Activated naive CD8-positive, alpha-beta T cell treated with anti-CD3 and anti-CD28 coated beads, Interleukin-2, amount 10 ng/mL, durations not matched to agents 7 days and 5 days (primary cell): ENCODE data around the gene SUN5. TPM values are rescaled to one million over a fixed set of nuclear protein-coding genes. Genes with fewer than 3 reads are reported as not detected.
A peak's percentile ranks its signal among the peaks of the same experiment; 100 is the strongest.
"Not testable (repeated sequence)": the region's sequence is repeated elsewhere in the genome, so short reads cannot be mapped to it uniquely, and the experiment has no call there.

Source experiments
- ATAC-seq: fragments of 150-1000 bp; cut with Tn5 transposase; one replicate; pipeline ENCODE4 v1.10.0; 2021; ENCODE audit warnings: low read depth, moderate library complexity
- POLR2A ChIA-PET: fragments of 350-600 bp; sonication (Branson Sonifier 250); formaldehyde crosslinking; loops from one replicate; lab custom pipeline; 2021; ENCODE audit warnings: antibody characterized with exemption; lab: Charles Lee
- DNase-seq: peaks from one replicate; pipeline ENCODE4 v3.0.0; 2021
- H3K27ac Mint-ChIP-seq: one replicate; pipeline ENCODE4 v1.8.0; 2022; ENCODE audit warnings: mild to moderate bottlenecking, mixed read lengths
- H3K27me3 Mint-ChIP-seq: one replicate; pipeline ENCODE4 v1.8.0; 2022; ENCODE audit warnings: mild to moderate bottlenecking, moderate library complexity, mixed read lengths
- H3K36me3 Mint-ChIP-seq: one replicate; pipeline ENCODE4 v1.8.0; 2021; ENCODE audit warnings: mild to moderate bottlenecking, mixed read lengths
- H3K4me1 Mint-ChIP-seq: one replicate; pipeline ENCODE4 v1.8.0; 2021; ENCODE audit warnings: mixed read lengths
- H3K4me3 Mint-ChIP-seq: one replicate; pipeline ENCODE4 v1.8.0; 2022; ENCODE audit warnings: mild to moderate bottlenecking, moderate library complexity, mixed read lengths
- H3K9me3 Mint-ChIP-seq: one replicate; pipeline ENCODE4 v1.8.0; 2021; ENCODE audit warnings: mixed read lengths
- total RNA-seq, 2 experiments: library from RNA; stranded (reverse); gene quantifications; one replicate each; pipeline ENCODE4 v1.2.3, GENCODE V29; 2021

The SUN5 gene
- total RNA-seq, 2 experiments from 2014 or later, result not detected

- Mint-ChIP-seq H3K9me3 (no peaks in the 10 kb centered on the region), H3K4me1 (peaks cover 67% of the 10 kb centered on the region), H3K36me3 (peaks cover 2% of the 10 kb centered on the region), H3K27me3 (no peaks in the 10 kb centered on the region), H3K27ac (peak overlapping the region; percentile 93), H3K4me3 (peak overlapping the region; percentile 15)
- no peak for DNase-seq
- no peak for ATAC-seq
- POLR2A ChIA-PET, result interaction anchor here (1.2 kb wide), 1 partner anchor 14 kb away, joined by 3 read pairs; no protein-coding TSS in a partner anchor
Observed at GRCh38 chr20:32969356-32970114, 34.7 kb downstream of the SUN5 start.

GRCh38 chr20:32968478-32969241 is 35.6 kb downstream of the SUN5 start:
- Mint-ChIP-seq H3K27ac (peak overlapping the region; percentile 93), H3K27me3 (no peaks in the 10 kb centered on the region), H3K4me1 (peaks cover 66% of the 10 kb centered on the region), H3K9me3 (no peaks in the 10 kb centered on the region), H3K4me3 (peak overlapping the region; percentile 78), H3K36me3 (peaks cover 2% of the 10 kb centered on the region)
- ATAC-seq (no peak), DNase-seq (no peak)
- POLR2A ChIA-PET, result interaction anchor here (1.3 to 2.7 kb wide), 4 partner anchors 9 to 227 kb away, joined by 3 to 12 read pairs (median 7); partner anchors contain the start of gene SUN5

- no peaks in the 10 kb centered on the region for H3K9me3 Mint-ChIP-seq
- POLR2A ChIA-PET, result interaction anchor here (0.8 to 2.7 kb wide), 5 partner anchors 10 to 262 kb away, joined by 3 to 12 read pairs (median 5); partner anchors contain the start of gene SUN5
- peak overlapping the region; percentile 93 for H3K27ac Mint-ChIP-seq
- DNase-seq, result peak; percentile 58
- H3K4me3 Mint-ChIP-seq, result peak overlapping the region; percentile 78
- no peak for ATAC-seq
- peaks cover 66% of the 10 kb centered on the region for H3K4me1 Mint-ChIP-seq
- H3K36me3 Mint-ChIP-seq, result peaks cover 2% of the 10 kb centered on the region
- no peaks in the 10 kb centered on the region for H3K27me3 Mint-ChIP-seq
Observed at GRCh38 chr20:32967961-32968457, 36.2 kb downstream of the SUN5 start.

GRCh38 chr20:32966881-32967781 is 37.1 kb downstream of the SUN5 start:
- H3K4me1 Mint-ChIP-seq, result peaks cover 63% of the 10 kb centered on the region
- H3K27ac Mint-ChIP-seq, result peak overlapping the region; percentile 93
- H3K36me3 Mint-ChIP-seq, result peaks cover 2% of the 10 kb centered on the region
- ATAC-seq (peak; percentile 64), DNase-seq (peak; percentile 69)
- POLR2A ChIA-PET, result interaction anchor here (0.8 to 2.7 kb wide), 5 partner anchors 11 to 262 kb away, joined by 3 to 12 read pairs (median 5); partner anchors contain the start of gene SUN5
- H3K4me3 Mint-ChIP-seq, result peak overlapping the region; percentile 78
- no peaks in the 10 kb centered on the region for H3K9me3 Mint-ChIP-seq
- no peaks in the 10 kb centered on the region for H3K27me3 Mint-ChIP-seq

GRCh38 chr20:32966382-32966781 is 37.9 kb downstream of the SUN5 start:
- Mint-ChIP-seq H3K36me3 (peaks cover 2% of the 10 kb centered on the region), H3K27ac (peak overlapping the region; percentile 93), H3K9me3 (no peaks in the 10 kb centered on the region), H3K4me1 (peaks cover 68% of the 10 kb centered on the region), H3K4me3 (peak overlapping the region; percentile 78), H3K27me3 (no peaks in the 10 kb centered on the region)
- ATAC-seq (no peak), DNase-seq (no peak)
- POLR2A ChIA-PET, result interaction anchor here (1.0 to 2.7 kb wide), 4 partner anchors 8 to 20 kb away, joined by 5 to 12 read pairs (median 8); no protein-coding TSS in a partner anchor

GRCh38 chr20:32965581-32966373 is 38.5 kb downstream of the SUN5 start:
- H3K36me3 Mint-ChIP-seq, result peaks cover 2% of the 10 kb centered on the region
- DNase-seq (no peak), ATAC-seq (peak; percentile 45)
- no peaks in the 10 kb centered on the region for H3K9me3 Mint-ChIP-seq
- peak overlapping the region; percentile 16 for H3K4me3 Mint-ChIP-seq
- H3K4me1 Mint-ChIP-seq, result peaks cover 68% of the 10 kb centered on the region
- POLR2A ChIA-PET, result interaction anchor here (0.5 to 1.6 kb wide), 3 partner anchors 8 to 110 kb away, joined by 3 to 6 read pairs (median 5); no protein-coding TSS in a partner anchor
- H3K27ac Mint-ChIP-seq, result peak overlapping the region; percentile 93
- no peaks in the 10 kb centered on the region for H3K27me3 Mint-ChIP-seq

- Mint-ChIP-seq H3K27ac (peak overlapping the region; percentile 93), H3K9me3 (no peaks in the 10 kb centered on the region)
Observed at GRCh38 chr20:32965115-32965514, 39.1 kb downstream of the SUN5 start.

GRCh38 chr20:32964575-32964974 is 39.7 kb downstream of the SUN5 start:
- Mint-ChIP-seq H3K4me3 (no peak overlapping the region), H3K27me3 (no peaks in the 10 kb centered on the region), H3K4me1 (peaks cover 64% of the 10 kb centered on the region), H3K9me3 (no peaks in the 10 kb centered on the region), H3K27ac (no peak overlapping the region), H3K36me3 (peaks cover 2% of the 10 kb centered on the region)
- POLR2A ChIA-PET, result no interaction called here
- DNase-seq (no peak), ATAC-seq (no peak)

More at GRCh38 chr20:32965115-32965514, 39.1 kb downstream of the SUN5 start:
- H3K4me3 Mint-ChIP-seq, result peak overlapping the region; percentile 11
- no peaks in the 10 kb centered on the region for H3K27me3 Mint-ChIP-seq
- H3K36me3 Mint-ChIP-seq, result peaks cover 2% of the 10 kb centered on the region
- POLR2A ChIA-PET, result interaction anchor here (0.5 to 1.6 kb wide), 3 partner anchors 9 to 110 kb away, joined by 3 to 6 read pairs (median 5); no protein-coding TSS in a partner anchor
- ATAC-seq, result no peak
- DNase-seq, result no peak
- H3K4me1 Mint-ChIP-seq, result peaks cover 68% of the 10 kb centered on the region

GRCh38 chr20:32963176-32963575 is 41.1 kb downstream of the SUN5 start:
- Mint-ChIP-seq H3K27me3 (no peaks in the 10 kb centered on the region), H3K9me3 (peaks cover 4% of the 10 kb centered on the region), H3K4me1 (peaks cover 53% of the 10 kb centered on the region), H3K36me3 (peaks cover 5% of the 10 kb centered on the region), H3K4me3 (no peak overlapping the region), H3K27ac (peak overlapping the region; percentile 41)
- DNase-seq, result no peak
- ATAC-seq, result no peak
- POLR2A ChIA-PET, result interaction anchor here (1.6 kb wide), 1 partner anchor 9 kb away, joined by 4 read pairs; no protein-coding TSS in a partner anchor

GRCh38 chr20:32962646-32963045 is 41.6 kb downstream of the SUN5 start:
- H3K9me3 Mint-ChIP-seq, DNase-seq, H3K27me3 Mint-ChIP-seq, ATAC-seq, H3K4me3 Mint-ChIP-seq, H3K36me3 Mint-ChIP-seq: not testable (repeated sequence)
- Mint-ChIP-seq H3K4me1 (peaks cover 48% of the 10 kb centered on the region), H3K27ac (peak overlapping the region; percentile 41)
- POLR2A ChIA-PET, result interaction anchor here (1.6 kb wide), 1 partner anchor 9 kb away, joined by 4 read pairs; no protein-coding TSS in a partner anchor

GRCh38 chr20:32962053-32962452 is 42.2 kb downstream of the SUN5 start:
- H3K27ac Mint-ChIP-seq, result peak overlapping the region; percentile 34
- H3K9me3 Mint-ChIP-seq, result peaks cover 12% of the 10 kb centered on the region
- no peak for ATAC-seq
- peaks cover 42% of the 10 kb centered on the region for H3K4me1 Mint-ChIP-seq
- no peaks in the 10 kb centered on the region for H3K27me3 Mint-ChIP-seq
- no peak overlapping the region for H3K4me3 Mint-ChIP-seq
- POLR2A ChIA-PET, result interaction anchor here (1.6 kb wide), 1 partner anchor 10 kb away, joined by 4 read pairs; no protein-coding TSS in a partner anchor
- no peak for DNase-seq
- peaks cover 8% of the 10 kb centered on the region for H3K36me3 Mint-ChIP-seq
